ENCODE measurements around the gene DYDC1.
"Not testable (repeated sequence)": the region's sequence is repeated elsewhere in the genome, so short reads cannot be mapped to it uniquely, and the experiment has no call there.

DYDC1 gene

GRCh38 chr10:80313523-80313922 is 43.0 kb downstream of the DYDC1 start:
- no peak overlapping the region for H2AFZ ChIP-seq (ENCODE audit: insufficient read depth, low read length, poor library complexity)
- H4K91ac ChIP-seq (ENCODE audit: low read depth, low read length) = no peak overlapping the region
- no peak overlapping the region for H3K4ac ChIP-seq (ENCODE audit: low read depth, low read length)
- no CpG with 5 or more reads among the region's 5 CpGs for WGBS (ENCODE audit: extremely low coverage, insufficient coverage, insufficient read length)
- no peaks in the 10 kb centered on the region for H3K79me2 ChIP-seq (ENCODE audit: control insufficient read depth, insufficient read depth, low read length, poor library complexity)
- no peaks in the 10 kb centered on the region for H3K9me3 ChIP-seq (ENCODE audit: insufficient read depth, low read depth, low read length)
- no peak overlapping the region for H3K27ac ChIP-seq (ENCODE audit: low read depth, low read length)
- no peak overlapping the region for H3K18ac ChIP-seq (ENCODE audit: low read length)
- H2BK12ac ChIP-seq (ENCODE audit: low read length) = no peak overlapping the region
- no peak overlapping the region for H3K14ac ChIP-seq (ENCODE audit: low read length)
- DNase-seq = no peak
- H3K79me1 ChIP-seq (ENCODE audit: low read length) = no peaks in the 10 kb centered on the region
- H4K8ac ChIP-seq (ENCODE audit: low read depth, low read length) = no peak overlapping the region
- H3K4me2 ChIP-seq (ENCODE audit: low read length) = no peak overlapping the region
- no peaks in the 10 kb centered on the region for H3K36me3 ChIP-seq (ENCODE audit: control insufficient read depth in 1 of 2, insufficient read depth in 2 of 2, low read length in 2 of 2)
- H3K4me1 ChIP-seq (ENCODE audit: control insufficient read depth in 1 of 2, insufficient read depth in 2 of 2, low read length in 2 of 2) = no peaks in the 10 kb centered on the region
- no peak overlapping the region for H4K12ac ChIP-seq (ENCODE audit: low read depth, low read length)
- no peak overlapping the region for H2AK5ac ChIP-seq (ENCODE audit: low read length)
- H2BK5ac ChIP-seq (ENCODE audit: low read depth, low read length, poor library complexity) = no peak overlapping the region
- no peak overlapping the region for H2BK120ac ChIP-seq (ENCODE audit: insufficient read depth, low read length, poor library complexity)
- no peaks in the 10 kb centered on the region for H3K27me3 ChIP-seq (ENCODE audit: insufficient read depth, low read length)
- no peak overlapping the region for H3K23ac ChIP-seq (ENCODE audit: low read length)
- H3K4me3 ChIP-seq (ENCODE audit: low read depth, low read length) = no peak overlapping the region
- no peak overlapping the region for H3K9ac ChIP-seq (ENCODE audit: low read length)

GRCh38 chr10:80305989-80306388 is 50.6 kb downstream of the DYDC1 start:
- not testable (repeated sequence) for H3K27ac ChIP-seq (ENCODE audit: low read depth, low read length); H3K79me2 ChIP-seq (ENCODE audit: control insufficient read depth, insufficient read depth, low read length, poor library complexity); H3K4me1 ChIP-seq (ENCODE audit: control insufficient read depth in 1 of 2, insufficient read depth in 2 of 2, low read length in 2 of 2); H3K23ac ChIP-seq (ENCODE audit: low read length); H3K18ac ChIP-seq (ENCODE audit: low read length); H3K4me3 ChIP-seq (ENCODE audit: low read depth, low read length); H3K9me3 ChIP-seq (ENCODE audit: insufficient read depth, low read depth, low read length); H2BK120ac ChIP-seq (ENCODE audit: insufficient read depth, low read length, poor library complexity); H2AFZ ChIP-seq (ENCODE audit: insufficient read depth, low read length, poor library complexity); H4K91ac ChIP-seq (ENCODE audit: low read depth, low read length); H2AK5ac ChIP-seq (ENCODE audit: low read length); H2BK12ac ChIP-seq (ENCODE audit: low read length); H3K14ac ChIP-seq (ENCODE audit: low read length); H3K4me2 ChIP-seq (ENCODE audit: low read length); H3K4ac ChIP-seq (ENCODE audit: low read depth, low read length); H4K8ac ChIP-seq (ENCODE audit: low read depth, low read length); H3K9ac ChIP-seq (ENCODE audit: low read length); H3K27me3 ChIP-seq (ENCODE audit: insufficient read depth, low read length); DNase-seq; H4K12ac ChIP-seq (ENCODE audit: low read depth, low read length); H3K79me1 ChIP-seq (ENCODE audit: low read length); H2BK5ac ChIP-seq (ENCODE audit: low read depth, low read length, poor library complexity); H3K36me3 ChIP-seq (ENCODE audit: control insufficient read depth in 1 of 2, insufficient read depth in 2 of 2, low read length in 2 of 2)
- no CpG with 5 or more reads among the region's 3 CpGs for WGBS (ENCODE audit: extremely low coverage, insufficient coverage, insufficient read length)

- Histone ChIP-seq H3K9ac (ENCODE audit: low read length) (no peak overlapping the region), H3K4ac (ENCODE audit: low read depth, low read length) (no peak overlapping the region), H3K4me2 (ENCODE audit: low read length) (no peak overlapping the region), H2BK120ac (ENCODE audit: insufficient read depth, low read length, poor library complexity) (no peak overlapping the region), H3K23ac (ENCODE audit: low read length) (no peak overlapping the region), H2BK12ac (ENCODE audit: low read length) (no peak overlapping the region), H4K8ac (ENCODE audit: low read depth, low read length) (no peak overlapping the region), H3K9me3 (ENCODE audit: insufficient read depth, low read depth, low read length) (no peaks in the 10 kb centered on the region), H3K27ac (ENCODE audit: low read depth, low read length) (no peak overlapping the region), H3K27me3 (ENCODE audit: insufficient read depth, low read length) (no peaks in the 10 kb centered on the region), H2AK5ac (ENCODE audit: low read length) (no peak overlapping the region), H4K12ac (ENCODE audit: low read depth, low read length) (no peak overlapping the region), H3K4me3 (ENCODE audit: low read depth, low read length) (no peak overlapping the region), H3K79me2 (ENCODE audit: control insufficient read depth, insufficient read depth, low read length, poor library complexity) (no peaks in the 10 kb centered on the region), H2AFZ (ENCODE audit: insufficient read depth, low read length, poor library complexity) (no peak overlapping the region), H3K14ac (ENCODE audit: low read length) (no peak overlapping the region), H3K36me3 (ENCODE audit: control insufficient read depth in 1 of 2, insufficient read depth in 2 of 2, low read length in 2 of 2) (no peaks in the 10 kb centered on the region), H4K91ac (ENCODE audit: low read depth, low read length) (no peak overlapping the region), H3K18ac (ENCODE audit: low read length) (no peak overlapping the region), H2BK5ac (ENCODE audit: low read depth, low read length, poor library complexity) (no peak overlapping the region), H3K4me1 (ENCODE audit: control insufficient read depth in 1 of 2, insufficient read depth in 2 of 2, low read length in 2 of 2) (no peaks in the 10 kb centered on the region), H3K79me1 (ENCODE audit: low read length) (no peaks in the 10 kb centered on the region)
- WGBS (ENCODE audit: extremely low coverage, insufficient coverage, insufficient read length) = no CpG with 5 or more reads among the region's 3 CpGs
- DNase-seq = no peak
Observed at GRCh38 chr10:80296942-80297341, 59.6 kb downstream of the DYDC1 start.

- Histone ChIP-seq H3K4me2 (ENCODE audit: low read length) (no peak overlapping the region), H2BK120ac (ENCODE audit: insufficient read depth, low read length, poor library complexity) (no peak overlapping the region), H4K8ac (ENCODE audit: low read depth, low read length) (no peak overlapping the region), H2BK5ac (ENCODE audit: low read depth, low read length, poor library complexity) (no peak overlapping the region), H3K27ac (ENCODE audit: low read depth, low read length) (no peak overlapping the region), H2BK12ac (ENCODE audit: low read length) (no peak overlapping the region), H4K91ac (ENCODE audit: low read depth, low read length) (no peak overlapping the region), H3K4me1 (ENCODE audit: control insufficient read depth in 1 of 2, insufficient read depth in 2 of 2, low read length in 2 of 2) (no peaks in the 10 kb centered on the region), H3K23ac (ENCODE audit: low read length) (no peak overlapping the region), H3K9me3 (ENCODE audit: insufficient read depth, low read depth, low read length) (no peaks in the 10 kb centered on the region), H2AK5ac (ENCODE audit: low read length) (no peak overlapping the region), H3K27me3 (ENCODE audit: insufficient read depth, low read length) (no peaks in the 10 kb centered on the region), H3K14ac (ENCODE audit: low read length) (no peak overlapping the region), H4K12ac (ENCODE audit: low read depth, low read length) (no peak overlapping the region), H3K4ac (ENCODE audit: low read depth, low read length) (no peak overlapping the region), H3K18ac (ENCODE audit: low read length) (no peak overlapping the region), H3K79me1 (ENCODE audit: low read length) (no peaks in the 10 kb centered on the region), H3K9ac (ENCODE audit: low read length) (no peak overlapping the region), H3K4me3 (ENCODE audit: low read depth, low read length) (no peak overlapping the region), H3K79me2 (ENCODE audit: control insufficient read depth, insufficient read depth, low read length, poor library complexity) (no peaks in the 10 kb centered on the region), H3K36me3 (ENCODE audit: control insufficient read depth in 1 of 2, insufficient read depth in 2 of 2, low read length in 2 of 2) (no peaks in the 10 kb centered on the region), H2AFZ (ENCODE audit: insufficient read depth, low read length, poor library complexity) (no peak overlapping the region)
- WGBS (ENCODE audit: extremely low coverage, insufficient coverage, insufficient read length) = no CpG with 5 or more reads among the region's 6 CpGs
- DNase-seq = no peak
Observed at GRCh38 chr10:80292607-80293239, 63.8 kb downstream of the DYDC1 start.

Measured in trophoblast cell (in vitro differentiated cells and primary cell).